ENCODE results near the gene PRKAG2. TPM values are rescaled to one million over a fixed set of nuclear protein-coding genes. Genes with fewer than 3 reads are reported as not detected.
A peak's percentile ranks its signal among the peaks of the same experiment; 100 is the strongest.

PRKAG2 gene
- total and polyA plus RNA-seq, 4 donors = 3.6 to 25.1 (median 16.8) TPM

- no peaks in the 10 kb centered on the region for H3K36me3 ChIP-seq (ENCODE audit: control insufficient read depth in 4 of 4, insufficient read depth in 3 of 4, low read depth in 1 of 4, low read length in 3 of 4)
- H3K4me1 ChIP-seq (ENCODE audit: control insufficient read depth in 4 of 4, insufficient read depth in 4 of 4, low read length in 3 of 4) = peaks cover 13 to 62% (median 37%) of the 10 kb centered on the region in 4 donors
- no peak overlapping the region for H3K4me3 ChIP-seq (ENCODE audit: low read depth in 1 of 3, low read length in 3 of 3)
- H3K27me3 ChIP-seq (ENCODE audit: control insufficient read depth in 4 of 4, insufficient read depth in 4 of 4, low read length in 3 of 4) = no peaks in the 10 kb centered on the region
- WGBS = 87% methylated on average over 5 of the region's 5 CpGs
- H3K9me3 ChIP-seq (ENCODE audit: control insufficient read depth in 4 of 4, low read length in 3 of 4) = no peaks in the 10 kb centered on the region
- no peak overlapping the region for H3K27ac ChIP-seq (ENCODE audit: low read depth in 1 of 2, low read length in 2 of 2)
- TF ChIP-seq JUND (IDR thresholded peaks at IDR 0.05) (no peak), TAF1 (conservative IDR thresholded peaks at IDR 0.05) (no peak)
- DNase-seq (ENCODE audit: low spot score) = no peak
- no peak overlapping the region for H3K9ac ChIP-seq (ENCODE audit: low read depth in 1 of 2, low read length in 2 of 2)
These were observed 16.1 kb downstream of the PRKAG2 start for GRCh38 chr7:151860771-151861170.

- DNase-seq (ENCODE audit: low spot score) = no peak
- Histone ChIP-seq H3K27ac (ENCODE audit: low read depth in 1 of 2, low read length in 2 of 2) (peak overlapping the region in 1 of 2 donors; percentile 5), H3K9me3 (ENCODE audit: control insufficient read depth in 4 of 4, low read length in 3 of 4) (no peaks in the 10 kb centered on the region), H3K4me3 (ENCODE audit: low read depth in 1 of 3, low read length in 3 of 3) (no peak overlapping the region), H3K27me3 (ENCODE audit: control insufficient read depth in 4 of 4, insufficient read depth in 4 of 4, low read length in 3 of 4) (no peaks in the 10 kb centered on the region), H3K4me1 (ENCODE audit: control insufficient read depth in 4 of 4, insufficient read depth in 4 of 4, low read length in 3 of 4) (peaks cover 10 to 59% (median 34%) of the 10 kb centered on the region in 4 donors), H3K36me3 (ENCODE audit: control insufficient read depth in 4 of 4, insufficient read depth in 3 of 4, low read depth in 1 of 4, low read length in 3 of 4) (no peaks in the 10 kb centered on the region), H3K9ac (ENCODE audit: low read depth in 1 of 2, low read length in 2 of 2) (no peak overlapping the region)
- TF ChIP-seq REST (IDR thresholded peaks at IDR 0.05) = no peak
- TF ChIP-seq MAX (IDR thresholded peaks at IDR 0.05) = no peak
- TF ChIP-seq SP1 (IDR thresholded peaks at IDR 0.05) = no peak
- no peak for TF ChIP-seq RAD21 (IDR thresholded peaks at IDR 0.05)
- TF ChIP-seq HNF4A (conservative IDR thresholded peaks at IDR 0.05) = peak in 1 of 2 donors; percentile 10
- no peak for TF ChIP-seq GABPA (IDR thresholded peaks at IDR 0.05 in 1 of 2, conservative IDR thresholded peaks at IDR 0.05 in 1 of 2)
- WGBS = 92% methylated on average over 15 of the region's 15 CpGs
These were observed 16.8 kb downstream of the PRKAG2 start for GRCh38 chr7:151859948-151860685.

- H3K27me3 ChIP-seq (ENCODE audit: control insufficient read depth in 4 of 4, insufficient read depth in 4 of 4, low read length in 3 of 4) = no peaks in the 10 kb centered on the region
- peaks cover 5 to 52% (median 28%) of the 10 kb centered on the region in 4 donors for H3K4me1 ChIP-seq (ENCODE audit: control insufficient read depth in 4 of 4, insufficient read depth in 4 of 4, low read length in 3 of 4)
- no peak overlapping the region for H3K4me3 ChIP-seq (ENCODE audit: low read depth in 1 of 3, low read length in 3 of 3)
- 80% methylated on average over 28 of the region's 28 CpGs for WGBS
- no peaks in the 10 kb centered on the region for H3K36me3 ChIP-seq (ENCODE audit: control insufficient read depth in 4 of 4, insufficient read depth in 3 of 4, low read depth in 1 of 4, low read length in 3 of 4)
- peak overlapping the region; percentile 8 to 43 for H3K27ac ChIP-seq (ENCODE audit: low read depth in 1 of 2, low read length in 2 of 2)
- H3K9me3 ChIP-seq (ENCODE audit: control insufficient read depth in 4 of 4, low read length in 3 of 4) = no peaks in the 10 kb centered on the region
- TF ChIP-seq MAX (IDR thresholded peaks at IDR 0.05) (no peak), NR2F2 (IDR thresholded peaks at IDR 0.05) (no peak), FOXA1 (IDR thresholded peaks at IDR 0.05) (no peak), HNF4A (conservative IDR thresholded peaks at IDR 0.05) (no peak), HNF4G (IDR thresholded peaks at IDR 0.05) (no peak), RXRA (IDR thresholded peaks at IDR 0.05) (no peak)
- H3K9ac ChIP-seq (ENCODE audit: low read depth in 1 of 2, low read length in 2 of 2) = no peak overlapping the region
- no peak for DNase-seq (ENCODE audit: low spot score)
These were observed 17.6 kb downstream of the PRKAG2 start for GRCh38 chr7:151859111-151859947.
